Activated CD8-positive, alpha-beta T cell treated with anti-CD3 and anti-CD28 coated beads for 36 hours (primary cell): ENCODE results near the gene S100A14. TPM values are rescaled to one million over a fixed set of nuclear protein-coding genes. Genes with fewer than 3 reads are reported as not detected.

ENCODE experiments used
- ATAC-seq: fragments of 200-7000 bp; cut with Tn5 transposase; one replicate; pipeline ENCODE4 v1.10.0; 2021; ENCODE audit warnings: mild to moderate bottlenecking, moderate library complexity
- CTCF ChIA-PET: fragments of 350-600 bp; sonication (Branson Sonifier 250); formaldehyde crosslinking; loops from one replicate; lab custom pipeline; 2021; ENCODE audit warnings: antibody characterized with exemption; lab: Charles Lee
- POLR2A ChIA-PET: fragments of 350-600 bp; sonication (Branson Sonifier 250); formaldehyde crosslinking; loops from one replicate; lab custom pipeline; 2021; ENCODE audit warnings: antibody characterized with exemption; lab: Charles Lee
- DNase-seq: peaks from one replicate; pipeline ENCODE4 v3.0.0-alpha.2; 2020
- H3K27ac Mint-ChIP-seq: one replicate; pipeline ENCODE4 v1.8.0; 2021; ENCODE audit warnings: mild to moderate bottlenecking, mixed read lengths
- H3K27me3 Mint-ChIP-seq: one replicate; pipeline ENCODE4 v1.8.0; 2021; ENCODE audit warnings: mixed read lengths
- H3K36me3 Mint-ChIP-seq: one replicate; pipeline ENCODE4 v1.8.0; 2021; ENCODE audit warnings: low read depth, mixed read lengths
- H3K4me1 Mint-ChIP-seq: one replicate; pipeline ENCODE4 v1.8.0; 2021; ENCODE audit warnings: low read depth, mixed read lengths
- H3K4me3 Mint-ChIP-seq: one replicate; pipeline ENCODE4 v1.8.0; 2021; ENCODE audit warnings: mild to moderate bottlenecking, moderate library complexity, mixed read lengths
- H3K9me3 Mint-ChIP-seq: one replicate; pipeline ENCODE4 v1.8.0; 2021; ENCODE audit warnings: mixed read lengths
- CTCF ChIP-seq: fragments of 200-600 bp; IDR thresholded peaks from one replicate; pipeline ENCODE4 v1.8.0; 2022; ENCODE audit warnings: antibody characterized with exemption, mild to moderate bottlenecking
- intact Hi-C: fragments of 100-400 bp; cut with micrococcal nuclease; formaldehyde crosslinking; loops from one replicate; pipeline ENCODE4 v1.10.0; 2022
- total RNA-seq, 2 experiments: library from RNA; stranded (reverse); gene quantifications; one replicate each; pipeline ENCODE4 v1.2.3, GENCODE V29; 2021

Gene S100A14
- total RNA-seq, 2 experiments from 2014 or later = not detected

- no peak for TF ChIP-seq CTCF
- ChIA-PET POLR2A (interaction anchor here (1.3 to 1.6 kb wide), 2 partner anchors 8 to 19 kb away, joined by 3 read pairs; no protein-coding TSS in a partner anchor), CTCF (interaction anchor here (1.5 to 6.4 kb wide), 7 partner anchors 9 to 116 kb away, joined by 4 to 60 read pairs (median 7); partner anchors contain the start of gene S100A14)
- Mint-ChIP-seq H3K36me3 (no peaks in the 10 kb centered on the region), H3K4me3 (no peak overlapping the region), H3K27ac (no peak overlapping the region), H3K27me3 (peaks cover 9% of the 10 kb centered on the region), H3K4me1 (peaks cover 9% of the 10 kb centered on the region), H3K9me3 (no peaks in the 10 kb centered on the region)
- DNase-seq = no peak
- intact Hi-C loops = no loop called here
- ATAC-seq = no peak
These were observed 10.4 kb upstream of the S100A14 start for GRCh38 chr1:153626477-153626903.

- Mint-ChIP-seq H3K4me3 (no peak overlapping the region), H3K9me3 (no peaks in the 10 kb centered on the region), H3K27me3 (peaks cover 9% of the 10 kb centered on the region), H3K4me1 (peaks cover 2% of the 10 kb centered on the region), H3K36me3 (no peaks in the 10 kb centered on the region), H3K27ac (no peak overlapping the region)
- DNase-seq = no peak
- CTCF ChIA-PET = interaction anchor here (1.1 kb wide), 1 partner anchor 114 kb away, joined by 3 read pairs; no protein-coding TSS in a partner anchor
- no peak for TF ChIP-seq CTCF
- no peak for ATAC-seq
- intact Hi-C loops = no loop called here
- POLR2A ChIA-PET = no interaction called here
These were observed 9.0 kb upstream of the S100A14 start for GRCh38 chr1:153624965-153625611.

GRCh38 chr1:153623101-153623500, 7.0 kb upstream of the S100A14 start:
- Mint-ChIP-seq H3K4me1 (peaks cover 2% of the 10 kb centered on the region), H3K36me3 (no peaks in the 10 kb centered on the region), H3K27me3 (peaks cover 9% of the 10 kb centered on the region), H3K4me3 (no peak overlapping the region), H3K27ac (no peak overlapping the region), H3K9me3 (no peaks in the 10 kb centered on the region)
- ATAC-seq (no peak), DNase-seq (no peak)
- ChIA-PET POLR2A (interaction anchor here (1.7 kb wide), 1 partner anchor 11 kb away, joined by 5 read pairs; the partner anchor contains the start of gene CHTOP), CTCF (no interaction called here)
- TF ChIP-seq CTCF = no peak
- intact Hi-C loops = no loop called here

- POLR2A ChIA-PET = interaction anchor here (0.7 to 1.8 kb wide), 4 partner anchors 21 to 98 kb away, joined by 3 to 4 read pairs (median 4); partner anchors contain the start of gene S100A6
- DNase-seq (no peak), ATAC-seq (no peak)
- Mint-ChIP-seq H3K27ac (no peak overlapping the region), H3K27me3 (no peaks in the 10 kb centered on the region), H3K4me3 (no peak overlapping the region), H3K4me1 (peaks cover 5% of the 10 kb centered on the region), H3K36me3 (no peaks in the 10 kb centered on the region), H3K9me3 (no peaks in the 10 kb centered on the region)
- no peak for TF ChIP-seq CTCF
- intact Hi-C loops = no loop called here
- CTCF ChIA-PET = interaction anchor here (0.6 to 8.0 kb wide), 11 partner anchors 10 to 129 kb away, joined by 3 to 88 read pairs (median 10); partner anchors contain the start of genes S100A1 and S100A13
These were observed 3.0 kb upstream of the S100A14 start for GRCh38 chr1:153619171-153619570.

- Mint-ChIP-seq H3K27ac (no peak overlapping the region), H3K27me3 (no peaks in the 10 kb centered on the region), H3K4me1 (peaks cover 5% of the 10 kb centered on the region), H3K9me3 (no peaks in the 10 kb centered on the region), H3K4me3 (no peak overlapping the region), H3K36me3 (no peaks in the 10 kb centered on the region)
- CTCF ChIA-PET = interaction anchor here (0.7 to 8.0 kb wide), 22 partner anchors 11 to 129 kb away, joined by 3 to 88 read pairs (median 6); partner anchors contain the start of genes CHTOP, S100A1, S100A13 and S100A5
- peak; percentile 87 for DNase-seq
- TF ChIP-seq CTCF = peak; percentile 73
- ATAC-seq = peak; percentile 96
- intact Hi-C loops = loop anchor here (2.0 kb wide), 1 partner anchor 107 kb away; no protein-coding TSS in a partner anchor
- POLR2A ChIA-PET = interaction anchor here (1.3 to 1.8 kb wide), 3 partner anchors 9 to 82 kb away, joined by 3 to 4 read pairs (median 4); partner anchors contain the start of gene S100A6
These were observed 1.5 kb upstream of the S100A14 start for GRCh38 chr1:153617663-153618062.
